GM19023 (cell line): ENCODE results near the gene CLCA1.

Source experiments
- ATAC-seq: cut with Tn5 transposase; IDR thresholded peaks from one replicate; pipeline ENCODE4 v1.9.1; 2021; ENCODE audit warnings: mild to moderate bottlenecking, moderate library complexity; ENCODE audit not compliant: unreplicated experiment

The CLCA1 gene

DNA sequence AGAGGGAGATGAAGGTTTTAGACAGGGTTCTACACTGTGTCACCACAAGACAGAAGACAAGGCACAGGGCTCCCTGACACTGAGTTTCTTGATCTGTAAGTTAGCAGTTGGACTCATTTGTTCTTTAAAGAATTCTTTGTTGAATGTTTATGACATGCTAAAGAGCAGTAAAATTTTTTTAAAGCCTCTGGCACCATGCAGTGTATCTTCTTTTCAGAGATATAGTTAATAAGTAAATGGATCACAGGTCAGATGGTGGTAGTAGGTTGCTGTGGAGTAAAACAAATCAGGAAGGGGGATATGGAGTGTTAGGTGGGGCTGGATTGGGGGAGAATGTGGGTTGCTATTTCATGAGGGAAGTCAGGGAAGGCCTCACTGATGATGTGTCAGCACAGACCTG is 80.1 kb downstream of the CLCA1 start:
- ATAC-seq, result no peak
